ENCODE data around the gene OR6J1. TPM values are rescaled to one million over a fixed set of nuclear protein-coding genes. Genes with fewer than 3 reads are reported as not detected.

The OR6J1 gene
- total RNA-seq, 3 donors from 2014 or later: not detected

DNA sequence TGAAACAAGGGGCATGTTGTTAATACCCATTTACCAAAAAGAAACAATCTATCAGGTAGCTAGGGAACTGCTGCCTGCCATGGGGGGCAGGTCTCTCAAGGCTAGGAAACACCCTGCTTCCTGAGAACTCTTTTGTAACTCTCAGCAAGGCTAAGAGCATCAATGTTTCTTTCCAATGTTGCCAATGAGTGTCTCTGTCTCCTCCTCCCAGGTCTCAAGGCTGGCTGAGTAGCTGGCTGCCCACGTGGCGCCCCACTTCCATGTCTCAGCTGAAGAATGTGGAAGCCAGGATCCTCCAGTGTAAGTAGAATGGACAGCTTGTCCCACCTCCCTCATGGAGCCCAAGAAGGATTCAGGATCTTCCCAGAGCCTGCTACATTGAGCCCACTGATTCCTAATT is 42.7 kb downstream of the OR6J1 start:
- TF ChIP-seq, protein P1, sequence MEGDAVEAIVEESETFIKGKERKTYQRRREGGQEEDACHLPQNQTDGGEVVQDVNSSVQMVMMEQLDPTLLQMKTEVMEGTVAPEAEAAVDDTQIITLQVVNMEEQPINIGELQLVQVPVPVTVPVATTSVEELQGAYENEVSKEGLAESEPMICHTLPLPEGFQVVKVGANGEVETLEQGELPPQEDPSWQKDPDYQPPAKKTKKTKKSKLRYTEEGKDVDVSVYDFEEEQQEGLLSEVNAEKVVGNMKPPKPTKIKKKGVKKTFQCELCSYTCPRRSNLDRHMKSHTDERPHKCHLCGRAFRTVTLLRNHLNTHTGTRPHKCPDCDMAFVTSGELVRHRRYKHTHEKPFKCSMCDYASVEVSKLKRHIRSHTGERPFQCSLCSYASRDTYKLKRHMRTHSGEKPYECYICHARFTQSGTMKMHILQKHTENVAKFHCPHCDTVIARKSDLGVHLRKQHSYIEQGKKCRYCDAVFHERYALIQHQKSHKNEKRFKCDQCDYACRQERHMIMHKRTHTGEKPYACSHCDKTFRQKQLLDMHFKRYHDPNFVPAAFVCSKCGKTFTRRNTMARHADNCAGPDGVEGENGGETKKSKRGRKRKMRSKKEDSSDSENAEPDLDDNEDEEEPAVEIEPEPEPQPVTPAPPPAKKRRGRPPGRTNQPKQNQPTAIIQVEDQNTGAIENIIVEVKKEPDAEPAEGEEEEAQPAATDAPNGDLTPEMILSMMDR (IDR thresholded peaks at IDR 0.05): no peak
- intact Hi-C loops (cut with DNase I, micrococcal nuclease): no loop called here
- ATAC-seq (no peak), DNase-seq (no peak)
- Histone ChIP-seq H3K36me3 (ENCODE audit: low read depth) (no peaks in the 10 kb centered on the region), H3K4me1 (ENCODE audit: low read depth) (peaks cover 14% of the 10 kb centered on the region), H3K4me3 (no peak overlapping the region), H3K9me3 (no peaks in the 10 kb centered on the region)

DNA sequence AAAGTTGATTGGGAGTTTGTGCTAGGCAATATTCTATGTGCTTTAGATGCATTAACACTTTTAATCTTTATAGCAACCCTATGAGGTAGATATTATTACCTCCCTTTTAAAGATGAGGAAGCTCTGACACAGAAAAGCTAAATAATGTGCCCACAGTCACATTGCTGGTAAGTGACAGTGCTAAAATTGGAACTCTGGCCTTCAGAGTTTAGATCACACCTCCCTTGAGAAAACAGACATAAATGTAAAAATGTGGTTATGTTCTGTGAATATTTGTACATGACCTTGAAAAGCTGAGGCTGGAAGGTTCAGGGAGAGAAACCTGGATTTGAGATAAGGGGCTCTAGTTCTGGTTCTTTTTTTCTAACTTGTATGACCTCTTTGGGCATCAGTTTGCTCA is 44.1 kb downstream of the OR6J1 start:
- no peaks in the 10 kb centered on the region for H3K9me3 ChIP-seq
- no peak for DNase-seq
- no peak overlapping the region for H3K4me3 ChIP-seq
- TF ChIP-seq, protein P1 (IDR thresholded peaks at IDR 0.05): no peak
- intact Hi-C loops (cut with DNase I, micrococcal nuclease): no loop called here
- H3K4me1 ChIP-seq (ENCODE audit: low read depth): peaks cover 14% of the 10 kb centered on the region
- no peaks in the 10 kb centered on the region for H3K36me3 ChIP-seq (ENCODE audit: low read depth)
- no peak for ATAC-seq

DNA sequence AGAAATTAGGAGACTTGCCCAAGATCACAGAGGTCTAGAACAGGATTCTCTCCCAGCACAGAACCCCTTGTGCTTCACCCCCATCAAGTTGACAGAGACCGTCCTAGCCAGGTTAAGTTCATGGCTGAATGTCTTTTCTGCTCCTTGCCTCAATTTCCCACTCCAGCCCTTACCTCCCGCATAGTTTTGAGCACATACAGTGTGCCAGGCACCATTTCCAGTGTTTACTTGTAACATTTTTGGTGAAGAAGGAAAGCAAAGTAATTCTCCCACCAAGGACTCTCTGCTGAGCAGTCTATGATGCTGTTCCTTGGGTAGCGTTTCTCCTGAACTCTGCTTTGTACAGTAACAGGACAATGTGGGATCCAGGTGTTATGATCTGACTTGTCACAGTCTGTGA is 44.8 kb downstream of the OR6J1 start:
- no peaks in the 10 kb centered on the region for H3K9me3 ChIP-seq
- TF ChIP-seq, protein P1 (IDR thresholded peaks at IDR 0.05): no peak
- H3K4me3 ChIP-seq: no peak overlapping the region
- DNase-seq: no peak
- peaks cover 18% of the 10 kb centered on the region for H3K4me1 ChIP-seq (ENCODE audit: low read depth)
- ATAC-seq: no peak
- intact Hi-C loops (cut with DNase I, micrococcal nuclease): no loop called here
- H3K36me3 ChIP-seq (ENCODE audit: low read depth): no peaks in the 10 kb centered on the region

DNA sequence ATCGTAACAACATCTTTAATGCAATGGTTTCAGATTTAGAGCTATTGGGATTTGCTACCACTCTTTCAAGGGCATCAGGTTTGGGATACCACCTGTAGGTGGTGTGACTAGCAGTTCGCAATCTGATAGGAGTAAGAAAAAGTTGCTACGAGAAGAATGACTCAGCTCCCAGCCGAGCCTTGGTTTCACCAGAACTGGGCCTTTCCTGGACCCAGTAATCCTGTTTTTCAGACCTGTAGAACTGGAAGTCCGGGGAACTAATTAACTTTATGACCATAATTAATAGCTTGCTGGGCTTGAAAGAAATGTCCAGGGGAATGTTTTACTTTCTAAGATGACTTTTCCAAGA is 45.3 kb downstream of the OR6J1 start:
- intact Hi-C loops (cut with DNase I, micrococcal nuclease): no loop called here
- peak; percentile 76 for ATAC-seq
- H3K4me3 ChIP-seq: peak overlapping the region; percentile 35
- no peaks in the 10 kb centered on the region for H3K36me3 ChIP-seq (ENCODE audit: low read depth)
- TF ChIP-seq, protein P1 (IDR thresholded peaks at IDR 0.05): no peak
- H3K4me1 ChIP-seq (ENCODE audit: low read depth): peaks cover 20% of the 10 kb centered on the region
- peak in 1 of 3 donors; percentile 53 for DNase-seq
- H3K9me3 ChIP-seq: no peaks in the 10 kb centered on the region

DNA sequence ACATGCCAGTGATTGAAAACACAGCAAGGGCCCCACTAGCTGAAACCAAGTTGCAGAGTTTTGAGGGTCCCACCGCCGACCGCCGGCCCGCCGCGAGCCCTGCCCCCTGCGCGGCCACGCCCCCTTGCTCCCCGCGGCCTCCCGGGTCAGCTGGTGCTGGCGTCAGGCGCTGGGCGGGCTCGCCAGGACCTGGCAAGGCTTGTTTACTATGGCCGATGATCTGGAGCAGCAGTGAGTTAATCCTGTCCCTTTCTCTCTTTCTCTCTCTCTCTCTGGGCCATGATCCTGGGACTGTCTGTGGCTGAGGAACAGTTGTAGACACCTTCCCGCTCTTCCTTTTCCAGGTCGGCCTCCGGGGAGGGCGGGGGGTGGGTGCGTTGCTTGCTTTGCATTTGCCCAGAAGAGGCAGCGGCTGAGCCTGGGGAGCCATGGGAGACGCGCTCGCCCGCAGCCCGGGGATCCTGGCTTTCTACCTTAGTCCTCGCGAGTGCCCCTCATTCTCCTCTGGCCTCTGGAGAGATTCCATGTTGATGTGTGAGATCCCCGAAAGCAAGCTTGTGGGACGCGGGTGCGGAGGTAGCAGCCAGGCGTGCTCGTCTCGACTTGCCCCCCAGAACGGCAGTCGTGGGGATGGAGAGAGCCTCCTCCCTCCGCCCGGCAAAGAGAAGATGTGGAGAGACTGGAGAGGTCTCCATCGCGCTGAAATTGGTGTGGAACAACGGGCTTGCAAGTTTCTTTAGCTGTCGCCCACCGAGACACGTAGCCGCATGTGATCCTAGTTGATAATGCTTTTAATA is 45.9 kb downstream of the OR6J1 start, which contains the start of gene ABHD4:
TSS of gene ABHD4 (plus strand) at position 202 of the 797 bp plus-strand sequence. CDS start at position 209, 7 bp downstream.
- Histone ChIP-seq H3K4me1 (ENCODE audit: low read depth) (peaks cover 20% of the 10 kb centered on the region), H3K4me3 (peak within 1 kb of the TSS; percentile 35), H3K36me3 (ENCODE audit: low read depth) (no peaks in the 10 kb centered on the region), H3K9me3 (no peaks in the 10 kb centered on the region)
- TF ChIP-seq, protein P1 (IDR thresholded peaks at IDR 0.05): no peak
- peak; percentile 89 to 90 (median 90) for DNase-seq
- intact Hi-C loops (cut with DNase I, micrococcal nuclease): no loop called here
- ATAC-seq: peak; percentile 96

Measured in mucosa of descending colon (tissue), 3 donors.